WI38 (cell line): ENCODE data around the gene SYTL1.
A peak's percentile ranks its signal among the peaks of the same experiment; 100 is the strongest.

Source experiments
- H3K4me3 ChIP-seq: 2 replicates; pipeline ENCODE4 v1.5.1; 2011; ENCODE audit warnings: low read depth, mild to moderate bottlenecking, control low read depth, low read length
- TF ChIP-seq, protein P1 (sequence below): IDR thresholded peaks from 2 replicates; pipeline ENCODE4 v1.5.1; 2012; ENCODE audit warnings: low read depth, mild to moderate bottlenecking, control low read depth, low read length

The SYTL1 gene

DNA sequence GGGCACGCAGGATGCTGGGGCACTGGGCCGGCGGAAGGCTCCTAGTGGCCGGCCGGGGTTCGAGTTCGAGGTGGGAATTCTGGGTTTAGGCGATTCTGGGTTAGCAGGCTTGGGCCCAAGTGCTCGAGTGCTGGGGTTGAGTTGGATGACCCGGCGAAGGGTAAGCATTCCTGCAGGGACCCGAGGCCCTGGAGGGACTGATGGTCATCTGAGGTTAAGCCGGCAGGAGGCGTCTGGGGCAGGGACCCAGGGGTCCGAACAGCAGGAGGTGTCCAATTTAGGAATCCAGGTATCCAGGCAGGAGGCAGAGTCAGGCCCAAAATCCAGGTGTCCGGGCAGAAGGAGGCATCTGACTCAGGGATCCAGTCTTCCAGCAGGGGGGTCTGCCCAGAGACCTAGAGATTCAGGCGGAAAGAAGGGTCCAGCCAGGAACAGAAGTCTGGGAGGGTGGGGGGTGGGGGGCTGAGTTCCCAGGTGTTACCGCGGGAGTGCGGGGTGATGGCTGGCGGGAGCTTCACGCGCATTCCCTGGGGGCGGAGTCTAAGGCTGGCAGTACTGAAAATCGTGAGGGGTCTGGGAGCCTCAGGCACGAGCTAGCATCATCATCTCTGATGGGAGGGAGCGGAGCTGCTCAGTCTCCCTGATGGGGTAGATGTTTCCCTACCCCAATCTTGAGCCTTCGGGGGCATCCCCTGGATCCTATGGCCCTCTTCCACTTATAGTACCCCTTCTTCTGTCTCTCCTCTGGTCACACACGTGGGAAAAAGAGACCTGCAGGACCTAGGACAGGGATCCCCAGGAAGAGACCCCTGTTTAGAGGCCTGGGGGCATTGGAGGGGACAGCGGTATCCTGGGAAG, 51.2 kb downstream of the SYTL1 start:
- H3K4me3 ChIP-seq = peak overlapping the region; percentile 87
- TF ChIP-seq, protein P1, sequence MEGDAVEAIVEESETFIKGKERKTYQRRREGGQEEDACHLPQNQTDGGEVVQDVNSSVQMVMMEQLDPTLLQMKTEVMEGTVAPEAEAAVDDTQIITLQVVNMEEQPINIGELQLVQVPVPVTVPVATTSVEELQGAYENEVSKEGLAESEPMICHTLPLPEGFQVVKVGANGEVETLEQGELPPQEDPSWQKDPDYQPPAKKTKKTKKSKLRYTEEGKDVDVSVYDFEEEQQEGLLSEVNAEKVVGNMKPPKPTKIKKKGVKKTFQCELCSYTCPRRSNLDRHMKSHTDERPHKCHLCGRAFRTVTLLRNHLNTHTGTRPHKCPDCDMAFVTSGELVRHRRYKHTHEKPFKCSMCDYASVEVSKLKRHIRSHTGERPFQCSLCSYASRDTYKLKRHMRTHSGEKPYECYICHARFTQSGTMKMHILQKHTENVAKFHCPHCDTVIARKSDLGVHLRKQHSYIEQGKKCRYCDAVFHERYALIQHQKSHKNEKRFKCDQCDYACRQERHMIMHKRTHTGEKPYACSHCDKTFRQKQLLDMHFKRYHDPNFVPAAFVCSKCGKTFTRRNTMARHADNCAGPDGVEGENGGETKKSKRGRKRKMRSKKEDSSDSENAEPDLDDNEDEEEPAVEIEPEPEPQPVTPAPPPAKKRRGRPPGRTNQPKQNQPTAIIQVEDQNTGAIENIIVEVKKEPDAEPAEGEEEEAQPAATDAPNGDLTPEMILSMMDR = peak; percentile 25; the same call in 1 of the 2 replicates

DNA sequence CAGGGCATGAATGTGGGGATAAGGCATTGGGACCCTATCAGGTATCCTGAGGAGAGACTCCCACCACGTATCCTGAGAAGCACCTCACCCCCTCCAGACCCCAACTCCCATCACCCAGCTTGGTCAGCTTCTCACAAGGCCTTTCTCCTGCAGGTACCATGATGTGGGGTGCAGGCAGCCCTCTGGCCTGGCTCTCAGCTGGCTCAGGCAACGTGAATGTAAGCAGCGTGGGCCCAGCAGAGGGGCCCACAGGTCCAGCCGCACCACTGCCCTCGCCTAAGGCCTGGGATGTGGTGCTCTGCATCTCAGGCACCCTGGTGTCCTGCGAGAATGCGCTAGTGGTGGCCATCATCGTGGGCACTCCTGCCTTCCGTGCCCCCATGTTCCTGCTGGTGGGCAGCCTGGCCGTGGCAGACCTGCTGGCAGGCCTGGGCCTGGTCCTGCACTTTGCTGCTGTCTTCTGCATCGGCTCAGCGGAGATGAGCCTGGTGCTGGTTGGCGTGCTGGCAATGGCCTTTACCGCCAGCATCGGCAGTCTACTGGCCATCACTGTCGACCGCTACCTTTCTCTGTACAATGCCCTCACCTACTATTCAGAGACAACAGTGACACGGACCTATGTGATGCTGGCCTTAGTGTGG, 51.9 kb downstream of the SYTL1 start:
- TF ChIP-seq, protein P1 = no peak
- peak overlapping the region; percentile 87; the same call in 1 of the 2 replicates for H3K4me3 ChIP-seq

DNA sequence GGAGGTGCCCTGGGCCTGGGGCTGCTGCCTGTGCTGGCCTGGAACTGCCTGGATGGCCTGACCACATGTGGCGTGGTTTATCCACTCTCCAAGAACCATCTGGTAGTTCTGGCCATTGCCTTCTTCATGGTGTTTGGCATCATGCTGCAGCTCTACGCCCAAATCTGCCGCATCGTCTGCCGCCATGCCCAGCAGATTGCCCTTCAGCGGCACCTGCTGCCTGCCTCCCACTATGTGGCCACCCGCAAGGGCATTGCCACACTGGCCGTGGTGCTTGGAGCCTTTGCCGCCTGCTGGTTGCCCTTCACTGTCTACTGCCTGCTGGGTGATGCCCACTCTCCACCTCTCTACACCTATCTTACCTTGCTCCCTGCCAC, 52.4 kb downstream of the SYTL1 start:
- H3K4me3 ChIP-seq = no peak overlapping the region
- TF ChIP-seq, protein P1 = no peak

DNA sequence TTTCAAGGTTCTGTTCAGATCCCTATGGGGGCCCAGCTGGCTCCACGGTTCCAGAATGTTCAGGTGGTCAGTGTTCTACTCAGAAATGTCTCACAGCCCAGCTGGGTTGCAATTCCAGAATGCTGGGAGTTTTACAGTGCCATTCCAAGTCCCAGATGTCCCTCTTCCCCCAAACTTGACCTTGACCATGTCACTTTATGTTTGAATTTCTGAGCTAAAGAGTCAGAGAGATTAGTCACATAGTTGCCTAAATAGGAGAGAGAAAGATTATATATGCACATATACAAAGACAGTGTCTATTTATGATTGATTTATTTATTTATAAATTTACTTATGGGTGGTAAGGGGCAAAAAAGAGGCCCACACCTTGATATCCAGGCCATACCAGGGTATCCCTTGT, 53.1 kb downstream of the SYTL1 start:
- TF ChIP-seq, protein P1 = no peak
- no peak overlapping the region for H3K4me3 ChIP-seq

DNA sequence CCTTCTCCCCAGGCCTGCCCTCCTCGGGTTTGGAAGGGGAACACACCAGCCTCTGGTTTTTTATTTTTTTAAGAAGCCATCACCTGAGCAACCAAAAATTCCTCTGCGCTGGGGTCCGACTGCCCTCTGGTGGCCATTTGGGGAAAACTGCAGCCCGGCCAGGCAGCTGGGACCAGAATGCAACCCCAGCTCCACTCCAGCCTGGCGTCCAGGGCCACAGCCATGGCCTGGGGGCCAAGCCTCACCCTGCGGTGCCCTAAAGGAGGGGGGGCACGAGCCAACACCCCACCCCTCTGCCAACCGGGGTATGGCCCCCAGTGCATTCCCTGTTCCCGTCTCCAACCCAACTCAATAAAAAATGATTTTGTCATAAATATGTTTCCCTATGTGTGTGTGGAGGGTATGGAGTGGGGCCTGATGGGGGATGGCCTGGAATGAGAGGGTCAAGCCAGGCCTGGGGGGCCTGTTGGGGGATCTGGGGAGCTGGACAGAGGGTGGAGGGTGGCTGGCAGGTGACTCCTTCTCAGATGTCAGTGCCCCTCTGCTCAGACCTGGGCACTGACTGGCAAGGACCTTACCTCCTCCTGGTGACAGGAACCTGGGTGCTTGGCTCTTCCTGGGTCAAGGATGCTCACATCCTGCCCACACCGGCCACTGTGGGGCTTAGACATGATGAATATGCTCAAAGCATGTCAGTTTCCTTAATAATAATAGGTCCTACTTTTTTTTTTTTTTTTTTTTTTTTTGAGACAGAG, 53.8 kb downstream of the SYTL1 start:
- no peak overlapping the region for H3K4me3 ChIP-seq
- TF ChIP-seq, protein P1 = peak; percentile 87

DNA sequence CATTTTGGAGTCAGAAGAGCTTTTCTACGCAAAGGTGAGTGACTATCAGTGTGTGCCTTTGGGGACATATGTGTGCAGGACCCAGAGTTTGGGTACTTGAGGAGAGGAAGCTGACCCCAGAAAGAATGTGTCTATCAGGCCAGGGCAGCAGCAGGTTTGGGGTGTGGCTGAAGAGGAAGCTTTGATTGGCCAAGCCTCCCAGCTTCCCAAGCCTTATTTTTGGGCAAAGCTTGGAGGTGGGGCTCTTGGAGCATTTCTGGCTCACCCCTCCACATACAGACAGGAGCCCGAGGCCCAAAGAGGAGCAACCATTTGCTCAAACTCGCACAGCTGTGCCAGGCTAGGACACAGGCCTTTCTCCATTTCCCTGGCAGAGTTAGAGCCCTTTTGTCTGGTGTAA, 55.3 kb downstream of the SYTL1 start:
- TF ChIP-seq, protein P1 = no peak
- no peak overlapping the region for H3K4me3 ChIP-seq
